Lung (tissue), 12 donors: Measurements from ENCODE around the gene LYPD1. TPM values are rescaled to one million over a fixed set of nuclear protein-coding genes. Genes with fewer than 3 reads are reported as not detected.

Source experiments
- ATAC-seq: fragments of 200-7000 bp; cut with Tn5 transposase; one replicate; pipeline ENCODE4 v1.9.1; 2020; ENCODE audit warnings: moderate number of reproducible peaks; ENCODE audit not compliant: insufficient read depth, low FRiP score
- DNase-seq, 3 donors: peaks; one replicate each; pipeline ENCODE4 v3.0.0-alpha.2; 2013 to 2017
- H3K27ac ChIP-seq, 2 donors: one replicate each; pipeline ENCODE4 v1.5.1; 2013; ENCODE audit warnings: mild to moderate bottlenecking in 2 of 2, moderate library complexity in 2 of 2, control low read depth in 1 of 2, inconsistent platforms in 1 of 2, low read depth in 1 of 2, low read length in 1 of 2
- H3K27me3 ChIP-seq, 3 donors: one replicate each; pipeline ENCODE4 v1.5.1; 2013; ENCODE audit warnings: low read length in 2 of 3; ENCODE audit not compliant: control insufficient read depth in 3 of 3, insufficient read depth in 3 of 3
- H3K36me3 ChIP-seq, 4 donors: one replicate each; pipeline ENCODE4 v1.5.1; 2013; ENCODE audit warnings: low read length in 4 of 4, mild to moderate bottlenecking in 1 of 4, moderate library complexity in 1 of 4; ENCODE audit not compliant: control insufficient read depth in 4 of 4, insufficient read depth in 4 of 4
- H3K4me1 ChIP-seq, 5 donors: one replicate each; pipeline ENCODE4 v1.5.1; 2013; ENCODE audit warnings: low read length in 5 of 5, mild to moderate bottlenecking in 2 of 5, moderate library complexity in 1 of 5; ENCODE audit not compliant: control insufficient read depth in 5 of 5, insufficient read depth in 5 of 5
- H3K4me3 ChIP-seq: one replicate; pipeline ENCODE4 v1.5.1; 2013; ENCODE audit warnings: mild to moderate bottlenecking, control low read depth, moderate library complexity
- H3K9ac ChIP-seq, 2 donors: one replicate each; pipeline ENCODE4 v1.5.1; 2013; ENCODE audit warnings: low read length in 2 of 2, control low read depth in 1 of 2; ENCODE audit not compliant: insufficient read depth in 1 of 2
- H3K9me3 ChIP-seq, 4 donors: one replicate each; pipeline ENCODE4 v1.5.1; 2013; ENCODE audit warnings: low read length in 3 of 4, mild to moderate bottlenecking in 1 of 4, moderate library complexity in 1 of 4; ENCODE audit not compliant: control insufficient read depth in 4 of 4, insufficient read depth in 3 of 4
- WGBS, 2 donors: extraction: QIAGEN DNeasy Blood & Tissue Kit; methylation state at CpG; one replicate each; pipeline ENCODE4 v1.1.7; 2013; 5-methylcytosine and 5-hydroxymethylcytosine counted together
- polyA plus RNA-seq, 2 donors: library from polyadenylated mRNA; stranded (reverse); fragments of 200-250 nt; gene quantifications; one replicate each; pipeline ENCODE4 v1.2.1, GENCODE V29; 2013
- total RNA-seq, 2 donors: library from RNA; depleted of rRNA in 1 of 2; stranded (reverse); fragments of >200 nt in 1 of 2; gene quantifications; one replicate each; pipeline ENCODE4 v1.2.1, GENCODE V29; 2014 to 2021
- TF ChIP-seq, protein P1 (sequence below): IDR thresholded peaks from 2 replicates; pipeline ENCODE4 v1.5.1; 2012; ENCODE audit warnings: mild to moderate bottlenecking; ENCODE audit errors: control extremely low read depth, extremely low read depth
- donor health status: control.
- donor health status: control.
- donor health status: Bipolar disorder and iron deficiency.
- donor health status: healthy.
- donor health status: DM: yes; HTN: yes; CAD: no.

LYPD1 gene
- total and polyA plus RNA-seq, 4 donors, result 0.28 to 6.6 (median 3.4) TPM

DNA sequence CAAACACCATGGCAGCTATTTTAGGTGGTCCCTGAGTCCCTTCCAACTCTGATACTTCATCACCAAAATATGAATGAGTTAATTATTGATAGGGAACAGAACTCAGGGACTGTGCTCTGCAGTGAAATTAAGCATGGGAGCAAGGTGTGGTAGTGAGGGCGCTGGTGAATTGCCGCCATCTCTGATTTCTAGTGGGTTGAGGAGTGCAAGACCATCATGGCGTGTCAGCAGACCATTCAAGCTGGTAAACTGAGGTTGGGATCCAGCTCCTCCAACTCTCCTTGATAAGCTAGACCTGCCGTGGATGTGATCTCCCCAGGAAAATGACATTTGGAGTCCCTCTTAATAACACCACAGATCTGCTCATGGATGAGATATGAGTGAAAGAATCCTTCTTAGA is 70.4 kb downstream of the LYPD1 start:
- Histone ChIP-seq H3K9me3 (peaks cover 0 to 6% (median 0%) of the 10 kb centered on the region in 4 donors), H3K4me3 (no peak overlapping the region), H3K9ac (no peak overlapping the region), H3K36me3 (no peaks in the 10 kb centered on the region), H3K27ac (no peak overlapping the region), H3K4me1 (no peaks in the 10 kb centered on the region), H3K27me3 (no peaks in the 10 kb centered on the region)
- DNase-seq, result no peak
- TF ChIP-seq, protein P1, sequence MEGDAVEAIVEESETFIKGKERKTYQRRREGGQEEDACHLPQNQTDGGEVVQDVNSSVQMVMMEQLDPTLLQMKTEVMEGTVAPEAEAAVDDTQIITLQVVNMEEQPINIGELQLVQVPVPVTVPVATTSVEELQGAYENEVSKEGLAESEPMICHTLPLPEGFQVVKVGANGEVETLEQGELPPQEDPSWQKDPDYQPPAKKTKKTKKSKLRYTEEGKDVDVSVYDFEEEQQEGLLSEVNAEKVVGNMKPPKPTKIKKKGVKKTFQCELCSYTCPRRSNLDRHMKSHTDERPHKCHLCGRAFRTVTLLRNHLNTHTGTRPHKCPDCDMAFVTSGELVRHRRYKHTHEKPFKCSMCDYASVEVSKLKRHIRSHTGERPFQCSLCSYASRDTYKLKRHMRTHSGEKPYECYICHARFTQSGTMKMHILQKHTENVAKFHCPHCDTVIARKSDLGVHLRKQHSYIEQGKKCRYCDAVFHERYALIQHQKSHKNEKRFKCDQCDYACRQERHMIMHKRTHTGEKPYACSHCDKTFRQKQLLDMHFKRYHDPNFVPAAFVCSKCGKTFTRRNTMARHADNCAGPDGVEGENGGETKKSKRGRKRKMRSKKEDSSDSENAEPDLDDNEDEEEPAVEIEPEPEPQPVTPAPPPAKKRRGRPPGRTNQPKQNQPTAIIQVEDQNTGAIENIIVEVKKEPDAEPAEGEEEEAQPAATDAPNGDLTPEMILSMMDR, result no peak
- ATAC-seq, result no peak
- WGBS, 2 donors, result 95 to 96% methylated on average over 4 of the region's 4 CpGs

DNA sequence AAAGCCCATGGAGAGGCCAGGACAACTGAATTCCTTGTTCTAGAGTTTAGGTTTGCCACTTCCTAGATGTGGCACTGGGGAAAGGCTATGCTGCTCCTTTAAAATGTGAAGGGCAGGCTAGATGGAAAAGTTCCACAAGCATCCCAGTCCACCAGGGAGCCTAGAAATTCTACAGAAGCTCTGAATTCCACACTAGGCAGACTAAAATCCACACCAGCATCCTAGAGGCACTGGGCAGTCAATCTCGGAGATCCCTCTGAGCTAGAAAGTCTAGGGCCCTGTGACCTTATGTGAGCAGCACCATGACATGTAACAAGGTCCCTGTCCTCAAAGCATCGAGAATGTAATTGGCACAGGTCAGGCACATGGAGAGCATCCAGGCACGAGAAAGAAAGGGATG is 71.5 kb downstream of the LYPD1 start:
- 84 to 89% methylated on average over 3 of the region's 3 CpGs for WGBS, 2 donors
- H3K9me3 ChIP-seq, result peaks cover 0 to 6% (median 0%) of the 10 kb centered on the region in 4 donors
- ATAC-seq, result no peak

DNA sequence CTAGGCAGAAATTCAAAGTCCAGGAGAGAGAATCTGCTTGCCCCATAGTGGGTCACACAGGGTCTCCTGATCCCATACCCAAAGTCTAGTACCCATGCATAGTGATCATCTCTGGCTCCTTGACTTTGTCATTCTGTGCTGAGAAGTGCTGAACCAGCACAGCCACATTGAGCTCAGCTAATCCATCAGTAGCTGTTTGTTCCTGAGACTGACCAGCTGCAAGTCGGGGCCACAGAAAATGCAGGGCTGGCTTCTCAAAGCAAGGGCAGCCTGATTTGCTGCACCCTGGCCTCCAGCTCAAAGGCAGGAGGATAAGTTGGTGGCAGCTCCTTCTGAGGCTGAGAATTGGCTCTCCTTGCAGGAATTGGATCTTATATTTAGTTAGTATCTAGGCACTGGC is 72.2 kb downstream of the LYPD1 start:
- TF ChIP-seq, protein P1, result no peak
- H3K27ac ChIP-seq, result no peak overlapping the region
- no peak overlapping the region for H3K4me3 ChIP-seq
- no peaks in the 10 kb centered on the region for H3K27me3 ChIP-seq
- H3K9me3 ChIP-seq, result peaks cover 0 to 6% (median 0%) of the 10 kb centered on the region in 4 donors
- WGBS, 2 donors, result 95 to 100% methylated on average over 1 of the region's 1 CpG
- no peaks in the 10 kb centered on the region for H3K4me1 ChIP-seq
- H3K36me3 ChIP-seq, result no peaks in the 10 kb centered on the region
- no peak for ATAC-seq
- H3K9ac ChIP-seq, result no peak overlapping the region
- DNase-seq, result no peak

More for the DNA sequence above, 71.5 kb downstream of the LYPD1 start:
- Histone ChIP-seq H3K4me3 (no peak overlapping the region), H3K27me3 (no peaks in the 10 kb centered on the region), H3K36me3 (no peaks in the 10 kb centered on the region), H3K4me1 (no peaks in the 10 kb centered on the region), H3K27ac (no peak overlapping the region), H3K9ac (no peak overlapping the region)
- no peak for DNase-seq
- TF ChIP-seq, protein P1, result no peak

DNA sequence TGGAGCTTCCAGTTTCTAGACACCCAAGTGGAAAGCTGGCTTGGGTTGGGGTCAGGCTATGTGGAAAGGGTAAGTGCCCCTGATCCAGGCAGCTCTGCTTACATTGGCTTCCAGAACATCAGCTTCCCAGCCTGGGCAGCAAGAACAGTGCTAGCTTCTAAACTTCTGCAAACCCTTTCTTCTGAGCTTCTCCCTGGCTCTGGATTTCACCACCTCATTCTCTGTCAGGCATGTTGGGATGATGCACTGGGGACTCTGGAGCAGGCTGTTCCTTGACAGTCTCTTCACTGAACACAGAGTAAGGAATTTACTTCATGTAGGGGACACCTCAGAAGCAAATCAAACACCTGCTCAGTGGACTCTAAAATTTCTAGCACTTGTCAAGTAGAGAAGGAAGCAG is 72.8 kb downstream of the LYPD1 start:
- no peak for ATAC-seq
- no peak overlapping the region for H3K4me3 ChIP-seq
- TF ChIP-seq, protein P1, result no peak
- peaks cover 0 to 6% (median 0%) of the 10 kb centered on the region in 4 donors for H3K9me3 ChIP-seq
- DNase-seq, result no peak
- no peaks in the 10 kb centered on the region for H3K36me3 ChIP-seq
- no peaks in the 10 kb centered on the region for H3K27me3 ChIP-seq
- H3K9ac ChIP-seq, result no peak overlapping the region
- H3K27ac ChIP-seq, result no peak overlapping the region
- no peaks in the 10 kb centered on the region for H3K4me1 ChIP-seq
